Upper lobe of left lung (tissue), 4 donors: ENCODE measurements around the gene CDH11.

ENCODE experiments used
- CTCF ChIP-seq, 6 experiments: fragments of 450-650 bp in 4 of 6; fragments of 200-600 bp in 2 of 6; sonication (generic) in 2 of 6; IDR thresholded peaks; one replicate each; pipeline ENCODE4 v1.5.1; 2016 to 2019; ENCODE audit warnings: antibody characterized with exemption in 6 of 6
- EP300 ChIP-seq, 4 donors: sonication (generic); formaldehyde crosslinking; IDR thresholded peaks; one replicate each; pipeline ENCODE4 v1.5.1; 2017; ENCODE audit warnings: antibody characterized with exemption in 4 of 4, control low read depth in 2 of 4
- POLR2A ChIP-seq, 4 donors: fragments of 450-650 bp; IDR thresholded peaks; one replicate each; pipeline ENCODE4 v1.5.1; 2016 to 2017; ENCODE audit warnings: antibody characterized with exemption in 4 of 4, mild to moderate bottlenecking in 2 of 4

GRCh38 chr16:65142276-65142675 lies 20.4 kb upstream of the CDH11 start:
- TF ChIP-seq CTCF (IDR thresholded peaks at IDR 0.05), result no peak
- no peak for TF ChIP-seq POLR2A (IDR thresholded peaks at IDR 0.05)
- TF ChIP-seq EP300 (IDR thresholded peaks at IDR 0.05), result no peak
